Bone marrow (tissue), 2 donors: ENCODE results near the gene P2RX2.

Experiments
- DNase-seq, 2 donors: peaks; one replicate each; lab custom pipeline; 2025; lab: John Stamatoyannopoulos, UW

P2RX2 gene

GRCh38 chr12:132620113-132620898, 1.7 kb downstream of the P2RX2 start:
- no peak for DNase-seq

GRCh38 chr12:132620899-132621656, 2.5 kb downstream of the P2RX2 start:
- no peak for DNase-seq

GRCh38 chr12:132621657-132622435, 3.3 kb downstream of the P2RX2 start:
- DNase-seq, result no peak

GRCh38 chr12:132622437-132623071, 4.0 kb downstream of the P2RX2 start:
- DNase-seq, result peak in 1 of 2 donors; percentile 8

- DNase-seq, result no peak
Measured at GRCh38 chr12:132623072-132623869, 4.7 kb downstream of the P2RX2 start.

- no peak for DNase-seq
Measured at GRCh38 chr12:132624186-132624855, 5.7 kb downstream of the P2RX2 start.

- DNase-seq, result no peak
Measured at GRCh38 chr12:132624910-132625630, 6.5 kb downstream of the P2RX2 start.

- no peak for DNase-seq
Measured at GRCh38 chr12:132625731-132626430, 7.3 kb downstream of the P2RX2 start.

- no peak for DNase-seq
Measured at GRCh38 chr12:132629330-132629729, 10.8 kb downstream of the P2RX2 start.

GRCh38 chr12:132630672-132631071, 12.1 kb downstream of the P2RX2 start:
- no peak for DNase-seq

GRCh38 chr12:132631666-132632065, 13.1 kb downstream of the P2RX2 start:
- DNase-seq, result no peak

GRCh38 chr12:132632521-132633228, 14.1 kb downstream of the P2RX2 start:
- no peak for DNase-seq

GRCh38 chr12:132633398-132633797, 14.8 kb downstream of the P2RX2 start:
- no peak for DNase-seq

- DNase-seq, result no peak
Measured at GRCh38 chr12:132633901-132634300, 15.3 kb downstream of the P2RX2 start.

- no peak for DNase-seq
Measured at GRCh38 chr12:132634411-132634990, 15.9 kb downstream of the P2RX2 start.

- DNase-seq, result no peak
Measured at GRCh38 chr12:132635076-132635955, 16.7 kb downstream of the P2RX2 start.

GRCh38 chr12:132637811-132638210, 19.2 kb downstream of the P2RX2 start:
- DNase-seq, result no peak
